GM12874 (cell line): ENCODE results near the gene BEGAIN.

Experiments
- CTCF ChIP-seq: IDR thresholded peaks from 2 replicates; pipeline ENCODE4 v1.5.1; 2011; ENCODE audit warnings: low read depth, mild to moderate bottlenecking, control low read depth, low read length, moderate library complexity; ENCODE audit not compliant: insufficient read depth

The BEGAIN gene

DNA sequence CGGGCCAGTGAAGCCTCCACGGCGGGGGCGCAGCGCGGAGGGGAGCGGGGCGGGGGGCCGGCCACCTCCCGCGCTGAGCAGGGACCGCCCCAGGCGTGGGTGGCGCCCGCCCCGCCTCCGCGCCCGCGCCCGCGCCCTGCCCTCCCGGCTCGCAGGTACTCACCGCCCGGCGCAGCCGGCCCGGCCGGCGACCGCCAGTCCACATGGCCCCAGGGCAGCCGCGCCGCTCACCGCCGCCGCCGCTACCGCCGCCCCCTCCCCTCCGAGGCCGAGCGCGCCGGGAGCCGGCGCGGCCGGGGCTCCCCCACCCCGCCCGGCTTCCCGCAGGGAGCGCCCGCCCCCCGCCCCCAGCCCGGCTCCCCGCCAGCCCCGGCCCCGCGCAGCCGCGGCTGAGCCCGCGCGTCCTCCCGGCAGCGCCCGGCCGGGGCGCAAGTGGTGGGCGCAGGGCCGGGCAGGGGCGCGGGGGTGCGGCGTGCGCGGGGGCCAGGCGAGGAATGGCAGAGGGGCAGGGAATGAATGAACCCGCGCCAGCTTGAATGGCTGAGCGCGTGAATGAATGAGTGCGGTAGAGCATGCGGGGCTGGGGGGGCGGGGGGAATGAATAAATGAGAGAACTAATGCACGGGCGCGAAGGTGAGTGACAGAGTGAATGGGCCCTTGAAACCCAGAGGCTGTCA, at the start of gene BEGAIN:
Gene BEGAIN (minus strand): TSS at position 332 of the 677 bp plus-strand sequence. CDS start 127 bp downstream, at position 205.
- TF ChIP-seq CTCF: no peak

DNA sequence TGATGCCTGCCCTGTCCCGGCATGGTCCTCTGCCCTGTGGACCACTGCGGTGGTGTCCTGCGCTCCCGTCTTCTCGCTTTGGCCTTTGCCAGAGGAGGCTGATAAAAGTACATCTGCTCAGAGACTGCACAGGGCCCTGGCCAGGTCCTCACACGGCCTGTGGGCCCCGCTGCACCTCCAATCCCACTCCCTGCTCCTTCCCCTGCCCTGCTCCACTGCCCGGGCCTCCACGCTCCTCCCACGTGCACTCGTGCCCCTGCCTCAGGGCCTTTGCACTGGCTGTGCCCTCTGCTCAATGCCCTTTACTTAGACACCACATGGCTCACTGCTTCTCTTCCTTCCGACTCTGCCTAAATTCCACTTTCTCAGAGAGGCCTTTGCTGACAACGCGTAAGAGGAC, 49.3 kb upstream of the BEGAIN start:
- no peak for TF ChIP-seq CTCF

DNA sequence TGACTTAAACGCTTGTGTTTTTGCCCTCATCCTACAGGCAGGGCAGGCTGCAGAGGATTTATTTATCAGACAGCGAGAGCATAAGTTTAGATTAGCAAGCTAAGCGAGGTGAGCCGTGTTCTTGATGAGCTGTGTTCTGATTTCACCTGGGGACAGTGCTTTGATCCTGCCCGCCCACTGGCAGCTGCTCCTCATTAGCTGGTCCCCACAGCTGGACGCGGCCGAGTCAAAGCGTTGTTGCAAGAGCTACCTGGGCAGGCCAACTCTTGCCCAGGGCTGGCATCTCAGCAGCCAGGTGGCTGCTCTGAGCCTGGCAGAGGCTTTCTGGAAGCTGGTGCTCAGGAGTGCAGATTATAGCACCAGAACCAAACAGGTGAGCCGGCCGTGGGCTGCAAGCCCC, 46.8 kb upstream of the BEGAIN start:
- no peak for TF ChIP-seq CTCF

- no peak for TF ChIP-seq CTCF
Measured at GRCh38 chr14:100633406-100633805, 46.2 kb upstream of the BEGAIN start.

- TF ChIP-seq CTCF: no peak
Measured at GRCh38 chr14:100629696-100630095, 42.5 kb upstream of the BEGAIN start.

GRCh38 chr14:100629098-100629497, 41.9 kb upstream of the BEGAIN start:
- TF ChIP-seq CTCF: no peak

GRCh38 chr14:100628225-100628624, 41.0 kb upstream of the BEGAIN start:
- TF ChIP-seq CTCF: no peak
